Panc1 (cell line): ENCODE data around the gene MISP3. TPM values are rescaled to one million over a fixed set of nuclear protein-coding genes. Genes with fewer than 3 reads are reported as not detected.

ENCODE experiments used
- ATAC-seq: fragments of 200-7000 bp; cut with Tn5 transposase; 2 replicates; pipeline ENCODE4 v1.9.1; 2020; ENCODE audit warnings: mild to moderate bottlenecking, moderate library complexity
- BruUV-seq: library from RNA; stranded (reverse); fragments of 400-500 nt; replicated peaks from 2 replicates; lab custom pipeline; 2021; lab: Mats Ljungman, UMichigan
- CTCF ChIA-PET: fragments of 300-600 bp; sonication (Branson Sonifier 250); formaldehyde crosslinking; loops from one replicate; lab custom pipeline; 2022; ENCODE audit warnings: antibody characterized with exemption; lab: Charles Lee
- POLR2A ChIA-PET: fragments of 300-600 bp; sonication (Branson Sonifier 250); formaldehyde crosslinking; loops from one replicate; lab custom pipeline; 2022; ENCODE audit warnings: antibody characterized with exemption; lab: Charles Lee
- DNase-seq: peaks from one replicate; pipeline ENCODE4 v3.0.0-alpha.2; 2010; ENCODE audit warnings: low read depth, low spot score
- H3K27ac ChIP-seq: 2 replicates; pipeline ENCODE4 v1.5.1; 2011; ENCODE audit warnings: mild to moderate bottlenecking, low read length, inconsistent platforms
- H3K27me3 ChIP-seq: fragments of 200-500 bp; sonication (Bioruptor generic); 2 replicates; pipeline ENCODE4 v1.6.0; 2014; ENCODE audit warnings: low read length, inconsistent platforms; ENCODE audit not compliant: control insufficient read depth, insufficient read depth
- H3K36me3 ChIP-seq: fragments of 200-500 bp; sonication (Bioruptor generic); 2 replicates; pipeline ENCODE4 v1.5.1; 2014; ENCODE audit warnings: inconsistent platforms, mild to moderate bottlenecking, low read length, moderate library complexity; ENCODE audit not compliant: control insufficient read depth, insufficient read depth
- H3K4me1 ChIP-seq: 2 replicates; pipeline ENCODE4 v1.5.1; 2011; ENCODE audit warnings: inconsistent platforms, mild to moderate bottlenecking, low read length, moderate library complexity; ENCODE audit not compliant: control insufficient read depth, insufficient read depth
- H3K4me3 ChIP-seq, 2 experiments: 2 replicates each; pipeline ENCODE4 v1.5.1; 2011 to 2012; ENCODE audit warnings: low read depth in 2 of 2, low read length in 2 of 2, mild to moderate bottlenecking in 2 of 2, inconsistent platforms in 1 of 2, moderate library complexity in 1 of 2
- H3K9me3 ChIP-seq: fragments of 200-500 bp; sonication (Bioruptor generic); 2 replicates; pipeline ENCODE4 v1.5.1; 2014; ENCODE audit warnings: low read depth, mild to moderate bottlenecking, inconsistent platforms, low read length, moderate library complexity; ENCODE audit not compliant: control insufficient read depth, insufficient read depth
- POLR2AphosphoS5 ChIP-seq: IDR thresholded peaks from 2 replicates; pipeline ENCODE4 v1.6.1; 2012; ENCODE audit warnings: mild to moderate bottlenecking, low read depth, low read length, moderate library complexity
- SIN3A ChIP-seq: IDR thresholded peaks from 2 replicates; pipeline ENCODE4 v1.6.1; 2012; ENCODE audit warnings: low read depth, mild to moderate bottlenecking, low read length, moderate library complexity, borderline replicate concordance; ENCODE audit not compliant: insufficient read depth
- TCF7L2 ChIP-seq: IDR thresholded peaks from 2 replicates; pipeline ENCODE4 v1.6.1; 2011; ENCODE audit warnings: mild to moderate bottlenecking, low read depth, low read length, inconsistent platforms
- in situ Hi-C: cut with HindIII; loops from 2 replicates; pipeline ENCODE4 v1.10.0; 2016; ENCODE audit warnings: low sequenced_read_pairs, low pct_unique_long_range_greater_than_20kb
- intact Hi-C: fragments of 100-400 bp; cut with micrococcal nuclease; formaldehyde crosslinking; loops from one replicate; pipeline ENCODE4 v1.10.0; 2022; ENCODE audit not compliant: unreplicated experiment
- total RNA-seq: library from RNA; stranded (reverse); gene quantifications from one replicate; pipeline ENCODE4 v1.2.1, GENCODE V29; 2021; ENCODE audit not compliant: unreplicated experiment
- TF ChIP-seq, protein P1 (sequence below), 2 experiments: IDR thresholded peaks; 2 replicates each; pipeline ENCODE4 v1.6.1; 2011 to 2012; ENCODE audit warnings: low read depth in 2 of 2, control low read depth in 1 of 2, low read length in 1 of 2, mild to moderate bottlenecking in 1 of 2, moderate library complexity in 1 of 2; ENCODE audit not compliant: insufficient read depth in 1 of 2
- TF ChIP-seq, protein P2 (sequence below): fragments of 450-650 bp; IDR thresholded peaks from 2 replicates; pipeline ENCODE4 v1.5.1; 2017; ENCODE audit warnings: mild to moderate bottlenecking

Gene MISP3
- total RNA-seq, 1 experiment from 2014 or later: 1.5 TPM

DNA sequence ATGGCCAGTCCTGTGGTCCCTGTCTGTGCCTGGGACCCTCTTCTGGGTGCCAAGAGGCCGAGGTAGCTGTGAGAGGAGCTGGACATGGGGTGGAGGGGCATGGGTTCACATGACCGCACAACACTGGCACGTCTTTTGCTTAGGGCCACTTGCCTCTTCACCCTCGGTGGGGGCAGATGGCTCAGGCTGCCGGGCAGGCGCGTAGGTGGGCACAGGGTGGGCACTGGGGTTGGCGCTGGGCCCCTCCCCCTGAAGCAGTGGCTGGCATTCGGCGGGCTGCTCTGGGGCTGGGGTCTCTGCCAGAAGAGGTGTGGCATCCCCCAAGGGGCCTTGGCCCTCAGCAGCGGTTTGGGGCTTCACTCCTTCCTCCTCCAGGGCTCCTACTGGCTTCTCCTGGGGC, 19.1 kb upstream of the MISP3 start:
- ChIA-PET POLR2A (no interaction called here), CTCF (interaction anchor here (0.6 kb wide), 1 partner anchor 18 kb away, joined by 4 read pairs; no protein-coding TSS in a partner anchor)
- no TSS peak for BruUV-seq
- Histone ChIP-seq H3K27ac (no peak overlapping the region), H3K36me3 (no peaks in the 10 kb centered on the region), H3K4me1 (peaks cover 5% of the 10 kb centered on the region; the same call in 1 of the 2 replicates), H3K4me3 (no peak overlapping the region), H3K27me3 (no peaks in the 10 kb centered on the region), H3K9me3 (no peaks in the 10 kb centered on the region)
- no peak for ATAC-seq
- intact Hi-C loops (no loop called here), in situ Hi-C loops (no loop called here)
- TF ChIP-seq POLR2AphosphoS5 (no peak), SIN3A (no peak), TCF7L2 (no peak)
- TF ChIP-seq, protein P1, sequence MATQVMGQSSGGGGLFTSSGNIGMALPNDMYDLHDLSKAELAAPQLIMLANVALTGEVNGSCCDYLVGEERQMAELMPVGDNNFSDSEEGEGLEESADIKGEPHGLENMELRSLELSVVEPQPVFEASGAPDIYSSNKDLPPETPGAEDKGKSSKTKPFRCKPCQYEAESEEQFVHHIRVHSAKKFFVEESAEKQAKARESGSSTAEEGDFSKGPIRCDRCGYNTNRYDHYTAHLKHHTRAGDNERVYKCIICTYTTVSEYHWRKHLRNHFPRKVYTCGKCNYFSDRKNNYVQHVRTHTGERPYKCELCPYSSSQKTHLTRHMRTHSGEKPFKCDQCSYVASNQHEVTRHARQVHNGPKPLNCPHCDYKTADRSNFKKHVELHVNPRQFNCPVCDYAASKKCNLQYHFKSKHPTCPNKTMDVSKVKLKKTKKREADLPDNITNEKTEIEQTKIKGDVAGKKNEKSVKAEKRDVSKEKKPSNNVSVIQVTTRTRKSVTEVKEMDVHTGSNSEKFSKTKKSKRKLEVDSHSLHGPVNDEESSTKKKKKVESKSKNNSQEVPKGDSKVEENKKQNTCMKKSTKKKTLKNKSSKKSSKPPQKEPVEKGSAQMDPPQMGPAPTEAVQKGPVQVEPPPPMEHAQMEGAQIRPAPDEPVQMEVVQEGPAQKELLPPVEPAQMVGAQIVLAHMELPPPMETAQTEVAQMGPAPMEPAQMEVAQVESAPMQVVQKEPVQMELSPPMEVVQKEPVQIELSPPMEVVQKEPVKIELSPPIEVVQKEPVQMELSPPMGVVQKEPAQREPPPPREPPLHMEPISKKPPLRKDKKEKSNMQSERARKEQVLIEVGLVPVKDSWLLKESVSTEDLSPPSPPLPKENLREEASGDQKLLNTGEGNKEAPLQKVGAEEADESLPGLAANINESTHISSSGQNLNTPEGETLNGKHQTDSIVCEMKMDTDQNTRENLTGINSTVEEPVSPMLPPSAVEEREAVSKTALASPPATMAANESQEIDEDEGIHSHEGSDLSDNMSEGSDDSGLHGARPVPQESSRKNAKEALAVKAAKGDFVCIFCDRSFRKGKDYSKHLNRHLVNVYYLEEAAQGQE (IDR thresholded peaks at IDR 0.05; ENCODE audit: insufficient read depth in 1 of 2, low read depth in 2 of 2, low read length in 1 of 2): no peak
- TF ChIP-seq, protein P2, sequence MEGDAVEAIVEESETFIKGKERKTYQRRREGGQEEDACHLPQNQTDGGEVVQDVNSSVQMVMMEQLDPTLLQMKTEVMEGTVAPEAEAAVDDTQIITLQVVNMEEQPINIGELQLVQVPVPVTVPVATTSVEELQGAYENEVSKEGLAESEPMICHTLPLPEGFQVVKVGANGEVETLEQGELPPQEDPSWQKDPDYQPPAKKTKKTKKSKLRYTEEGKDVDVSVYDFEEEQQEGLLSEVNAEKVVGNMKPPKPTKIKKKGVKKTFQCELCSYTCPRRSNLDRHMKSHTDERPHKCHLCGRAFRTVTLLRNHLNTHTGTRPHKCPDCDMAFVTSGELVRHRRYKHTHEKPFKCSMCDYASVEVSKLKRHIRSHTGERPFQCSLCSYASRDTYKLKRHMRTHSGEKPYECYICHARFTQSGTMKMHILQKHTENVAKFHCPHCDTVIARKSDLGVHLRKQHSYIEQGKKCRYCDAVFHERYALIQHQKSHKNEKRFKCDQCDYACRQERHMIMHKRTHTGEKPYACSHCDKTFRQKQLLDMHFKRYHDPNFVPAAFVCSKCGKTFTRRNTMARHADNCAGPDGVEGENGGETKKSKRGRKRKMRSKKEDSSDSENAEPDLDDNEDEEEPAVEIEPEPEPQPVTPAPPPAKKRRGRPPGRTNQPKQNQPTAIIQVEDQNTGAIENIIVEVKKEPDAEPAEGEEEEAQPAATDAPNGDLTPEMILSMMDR: no peak
- no peak for DNase-seq

GRCh38 chr19:14054099-14054498, 18.5 kb upstream of the MISP3 start:
- BruUV-seq: no TSS peak

More at GRCh38 chr19:14054099-14054498, 18.5 kb upstream of the MISP3 start:
- DNase-seq: no peak
- CTCF ChIA-PET: interaction anchor here (0.6 to 0.8 kb wide), 2 partner anchors 18 to 19 kb away, joined by 3 to 4 read pairs; partner anchors contain the start of gene MISP3
- peaks cover 5% of the 10 kb centered on the region; the same call in 1 of the 2 replicates for H3K4me1 ChIP-seq
- TF ChIP-seq, protein P1 (IDR thresholded peaks at IDR 0.05; ENCODE audit: insufficient read depth in 1 of 2, low read depth in 2 of 2, low read length in 1 of 2): no peak
- TF ChIP-seq, protein P2: no peak
- TF ChIP-seq SIN3A (no peak), POLR2AphosphoS5 (no peak), TCF7L2 (no peak)
- no peaks in the 10 kb centered on the region for H3K9me3 ChIP-seq
- H3K36me3 ChIP-seq: no peaks in the 10 kb centered on the region
- in situ Hi-C loops: no loop called here
- no peak for ATAC-seq
- intact Hi-C loops: no loop called here
- no peak overlapping the region for H3K27ac ChIP-seq
- no peaks in the 10 kb centered on the region for H3K27me3 ChIP-seq
- no peak overlapping the region for H3K4me3 ChIP-seq
- POLR2A ChIA-PET: no interaction called here
